Calu3 (cell line): ENCODE results near the gene DNASE1L1. TPM values are rescaled to one million over a fixed set of nuclear protein-coding genes. Genes with fewer than 3 reads are reported as not detected.

Experiments used
- BruUV-seq: library from RNA; stranded (reverse); fragments of 400-500 nt; replicated peaks from 2 replicates; lab custom pipeline; 2021; lab: Mats Ljungman, UMichigan
- CTCF ChIA-PET: fragments of 300-600 bp; sonication (Branson Sonifier 250); formaldehyde crosslinking; loops from one replicate; lab custom pipeline; 2022; ENCODE audit warnings: antibody characterized with exemption; lab: Charles Lee
- DNase-seq: peaks from one replicate; pipeline ENCODE4 v3.0.0; 2022
- H3K27ac Mint-ChIP-seq: one replicate; pipeline ENCODE4 v1.8.0; 2022; ENCODE audit warnings: mixed read lengths; ENCODE audit not compliant: unreplicated experiment
- H3K27me3 Mint-ChIP-seq: one replicate; pipeline ENCODE4 v1.8.0; 2022; ENCODE audit warnings: mixed read lengths; ENCODE audit not compliant: unreplicated experiment
- H3K36me3 Mint-ChIP-seq: one replicate; pipeline ENCODE4 v1.8.0; 2022; ENCODE audit warnings: mild to moderate bottlenecking, moderate library complexity, mixed read lengths; ENCODE audit not compliant: insufficient read depth, unreplicated experiment
- H3K4me1 Mint-ChIP-seq: one replicate; pipeline ENCODE4 v1.8.0; 2022; ENCODE audit warnings: mild to moderate bottlenecking, low read depth, mixed read lengths; ENCODE audit not compliant: unreplicated experiment
- H3K4me3 Mint-ChIP-seq: one replicate; pipeline ENCODE4 v1.8.0; 2022; ENCODE audit warnings: mild to moderate bottlenecking, low read depth, moderate library complexity, mixed read lengths; ENCODE audit not compliant: unreplicated experiment
- H3K9me3 Mint-ChIP-seq: one replicate; pipeline ENCODE4 v1.8.0; 2022; ENCODE audit warnings: low read depth, mixed read lengths; ENCODE audit not compliant: unreplicated experiment
- intact Hi-C: fragments of 100-400 bp; cut with micrococcal nuclease; formaldehyde crosslinking; loops from one replicate; pipeline ENCODE4 v1.10.0; 2022; ENCODE audit not compliant: unreplicated experiment
- total RNA-seq: library from RNA; stranded (reverse); gene quantifications from 2 replicates; pipeline ENCODE4 v1.2.3, GENCODE V29; 2022
- TF ChIP-seq, protein P1 (sequence below): fragments of 200-600 bp; IDR thresholded peaks from one replicate; pipeline ENCODE4 v1.8.0; 2022; ENCODE audit warnings: antibody characterized with exemption; ENCODE audit not compliant: unreplicated experiment

The DNASE1L1 gene
- total RNA-seq, 1 experiment from 2014 or later = 30.6 TPM

DNA sequence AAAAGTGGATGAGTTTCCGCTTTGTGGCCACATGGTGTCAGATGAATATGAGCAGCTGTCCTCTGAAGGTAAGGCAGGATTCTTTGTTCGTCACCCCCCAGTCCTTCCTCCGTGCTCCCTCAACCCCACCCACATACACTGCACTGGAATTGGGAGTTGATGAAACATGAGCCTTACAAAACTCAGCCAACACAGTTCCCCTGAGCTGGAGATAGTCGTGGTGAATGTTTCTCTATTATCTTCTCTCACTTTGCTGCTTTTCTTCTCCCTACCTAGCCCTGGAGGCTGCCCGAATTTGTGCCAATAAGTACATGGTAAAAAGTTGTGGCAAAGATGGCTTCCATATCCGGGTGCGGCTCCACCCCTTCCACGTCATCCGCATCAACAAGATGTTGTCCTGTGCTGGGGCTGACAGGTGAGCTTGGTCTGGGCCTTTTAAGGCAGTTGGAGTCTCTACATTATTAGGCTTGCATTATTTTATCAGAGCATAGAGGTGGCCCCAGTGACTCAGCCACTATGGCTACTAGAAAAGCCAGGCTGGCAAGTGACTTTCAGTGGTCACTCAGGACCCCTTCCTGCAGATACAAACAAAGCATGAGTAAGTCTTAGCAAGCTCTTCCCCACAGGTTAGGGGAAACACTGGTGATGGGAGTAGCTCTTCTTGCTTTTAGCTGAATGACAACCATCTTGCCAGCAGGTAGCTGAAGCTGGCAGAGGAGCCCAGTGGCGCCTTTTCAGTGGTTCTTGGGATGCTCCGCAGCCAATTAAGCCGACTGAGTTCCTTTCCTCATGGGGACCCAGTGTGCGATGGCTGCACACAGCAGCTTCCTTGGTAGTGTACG, 9.3 kb downstream of the DNASE1L1 start:
- H3K27ac Mint-ChIP-seq = peak overlapping the region; percentile 99
- H3K4me3 Mint-ChIP-seq = peak overlapping the region; percentile 86
- H3K27me3 Mint-ChIP-seq = peaks cover 16% of the 10 kb centered on the region
- TF ChIP-seq, protein P1, sequence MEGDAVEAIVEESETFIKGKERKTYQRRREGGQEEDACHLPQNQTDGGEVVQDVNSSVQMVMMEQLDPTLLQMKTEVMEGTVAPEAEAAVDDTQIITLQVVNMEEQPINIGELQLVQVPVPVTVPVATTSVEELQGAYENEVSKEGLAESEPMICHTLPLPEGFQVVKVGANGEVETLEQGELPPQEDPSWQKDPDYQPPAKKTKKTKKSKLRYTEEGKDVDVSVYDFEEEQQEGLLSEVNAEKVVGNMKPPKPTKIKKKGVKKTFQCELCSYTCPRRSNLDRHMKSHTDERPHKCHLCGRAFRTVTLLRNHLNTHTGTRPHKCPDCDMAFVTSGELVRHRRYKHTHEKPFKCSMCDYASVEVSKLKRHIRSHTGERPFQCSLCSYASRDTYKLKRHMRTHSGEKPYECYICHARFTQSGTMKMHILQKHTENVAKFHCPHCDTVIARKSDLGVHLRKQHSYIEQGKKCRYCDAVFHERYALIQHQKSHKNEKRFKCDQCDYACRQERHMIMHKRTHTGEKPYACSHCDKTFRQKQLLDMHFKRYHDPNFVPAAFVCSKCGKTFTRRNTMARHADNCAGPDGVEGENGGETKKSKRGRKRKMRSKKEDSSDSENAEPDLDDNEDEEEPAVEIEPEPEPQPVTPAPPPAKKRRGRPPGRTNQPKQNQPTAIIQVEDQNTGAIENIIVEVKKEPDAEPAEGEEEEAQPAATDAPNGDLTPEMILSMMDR = no peak
- no peaks in the 10 kb centered on the region for H3K9me3 Mint-ChIP-seq
- intact Hi-C loops = no loop called here
- no peak for DNase-seq
- peaks cover 81% of the 10 kb centered on the region for H3K36me3 Mint-ChIP-seq
- CTCF ChIA-PET = interaction anchor here (1.2 kb wide), 1 partner anchor 142 kb away, joined by 3 read pairs; no protein-coding TSS in a partner anchor
- H3K4me1 Mint-ChIP-seq = no peaks in the 10 kb centered on the region
- BruUV-seq = no TSS peak

DNA sequence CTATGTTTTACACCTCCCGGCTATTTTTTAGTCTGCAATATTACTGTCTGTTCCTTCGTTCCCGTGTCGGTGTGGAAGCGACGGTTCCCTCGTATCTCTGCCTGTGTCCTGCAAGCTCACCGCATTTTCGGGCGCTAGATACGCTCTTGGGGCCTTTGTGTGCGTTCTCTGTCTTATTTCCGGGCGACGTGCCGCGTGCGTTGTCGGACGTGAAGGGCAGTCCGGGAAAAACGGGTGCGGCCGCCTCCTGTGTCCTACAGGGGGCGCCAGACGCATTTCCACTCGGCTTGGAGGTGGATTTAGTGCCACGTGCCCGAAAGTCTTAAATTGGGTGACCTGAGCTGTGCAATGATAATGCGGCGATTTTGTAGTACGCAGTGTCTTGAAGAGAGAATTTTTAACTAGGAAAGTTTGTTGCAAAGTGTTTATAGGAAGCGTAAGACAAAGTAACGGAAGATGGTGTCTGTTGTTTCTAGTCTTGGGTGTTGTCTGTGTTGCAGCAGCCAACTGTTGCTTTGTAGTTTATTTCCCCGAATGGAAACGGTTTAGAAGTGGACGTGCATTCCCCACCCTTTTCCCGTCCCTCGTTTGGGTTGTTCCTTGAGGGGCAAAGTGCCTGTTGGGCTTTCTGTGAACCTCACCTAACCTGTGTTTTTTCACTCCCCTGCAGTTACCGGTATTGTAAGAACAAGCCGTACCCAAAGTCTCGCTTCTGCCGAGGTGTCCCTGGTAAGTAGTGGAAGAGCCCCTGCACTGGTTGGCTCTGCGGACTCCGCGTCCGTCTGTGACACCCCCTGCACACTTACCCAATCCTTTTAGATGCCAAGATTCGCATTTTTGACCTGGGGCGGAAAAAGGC, 10.2 kb downstream of the DNASE1L1 start:
- intact Hi-C loops = no loop called here
- TF ChIP-seq, protein P1 = peak; percentile 92
- peaks cover 78% of the 10 kb centered on the region for H3K36me3 Mint-ChIP-seq

DNA sequence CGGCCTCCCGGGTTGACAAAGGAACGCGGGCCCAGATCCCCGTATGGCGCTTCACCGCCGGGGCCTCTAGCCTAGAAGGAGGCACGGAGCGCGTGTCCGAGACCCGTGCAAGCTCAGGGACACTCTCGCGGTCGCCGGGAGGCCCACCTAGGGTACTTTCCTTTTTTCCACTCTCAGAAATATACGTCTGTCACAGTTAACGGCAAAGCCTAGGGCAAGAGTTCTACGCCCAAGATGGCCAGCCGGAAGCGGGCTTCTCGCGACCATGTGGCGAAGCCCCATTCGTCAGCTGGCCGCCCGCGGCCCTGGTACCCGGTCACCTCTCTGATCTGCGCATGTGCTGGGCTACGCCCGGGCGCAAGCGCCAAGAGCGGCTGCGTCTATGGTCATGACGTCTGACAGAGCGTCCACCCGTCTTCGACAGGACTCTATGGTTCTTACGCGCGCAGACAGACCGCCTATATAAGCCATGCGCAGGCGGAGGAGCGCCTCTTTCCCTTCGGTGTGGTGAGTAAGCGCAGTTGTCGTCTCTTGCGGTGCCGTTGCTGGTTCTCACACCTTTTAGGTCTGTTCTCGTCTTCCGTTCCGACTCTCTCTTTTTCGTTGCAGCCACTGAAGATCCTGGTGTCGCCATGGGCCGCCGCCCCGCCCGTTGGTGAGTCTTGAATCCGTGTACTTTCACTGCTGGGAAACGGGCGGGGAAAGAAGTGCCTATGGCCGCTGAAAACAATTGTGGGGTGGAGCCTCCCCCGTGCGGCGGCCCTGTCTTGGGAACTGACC, 11.0 kb downstream of the DNASE1L1 start, which contains the start of gene RPL10:
Gene RPL10, plus strand, starts transcription at position 490 of the 780 bp plus-strand sequence. Its CDS starts 143 bp downstream, at position 633.
- TSS peak; percentile 44 for BruUV-seq
- peak within 1 kb of the TSS; percentile 86 for H3K4me3 Mint-ChIP-seq
- peak; percentile 95 for DNase-seq

More for the DNA sequence above, 10.2 kb downstream of the DNASE1L1 start:
- H3K27me3 Mint-ChIP-seq = peaks cover 16% of the 10 kb centered on the region
- H3K27ac Mint-ChIP-seq = peak overlapping the region; percentile 99
- TSS peak; percentile 79 for BruUV-seq
- CTCF ChIA-PET = interaction anchor here (1.2 to 2.2 kb wide), 2 partner anchors 128 to 143 kb away, joined by 3 to 8 read pairs; no protein-coding TSS in a partner anchor
- peak overlapping the region; percentile 86 for H3K4me3 Mint-ChIP-seq
- H3K4me1 Mint-ChIP-seq = no peaks in the 10 kb centered on the region
- peak; percentile 88 for DNase-seq
- no peaks in the 10 kb centered on the region for H3K9me3 Mint-ChIP-seq

More for the DNA sequence above, 11.0 kb downstream of the DNASE1L1 start, which contains the start of gene RPL10:
- TF ChIP-seq, protein P1 = no peak
- Mint-ChIP-seq H3K4me1 (no peaks in the 10 kb centered on the region), H3K9me3 (no peaks in the 10 kb centered on the region), H3K27me3 (peaks cover 16% of the 10 kb centered on the region), H3K27ac (peak within 1 kb of the TSS; percentile 99), H3K36me3 (peaks cover 70% of the 10 kb centered on the region)
- CTCF ChIA-PET = interaction anchor here (0.8 to 2.2 kb wide), 2 partner anchors 27 to 129 kb away, joined by 4 to 8 read pairs; no protein-coding TSS in a partner anchor
- intact Hi-C loops = no loop called here
